Measurements from ENCODE around the gene ATP10A.

ATP10A gene

DNA sequence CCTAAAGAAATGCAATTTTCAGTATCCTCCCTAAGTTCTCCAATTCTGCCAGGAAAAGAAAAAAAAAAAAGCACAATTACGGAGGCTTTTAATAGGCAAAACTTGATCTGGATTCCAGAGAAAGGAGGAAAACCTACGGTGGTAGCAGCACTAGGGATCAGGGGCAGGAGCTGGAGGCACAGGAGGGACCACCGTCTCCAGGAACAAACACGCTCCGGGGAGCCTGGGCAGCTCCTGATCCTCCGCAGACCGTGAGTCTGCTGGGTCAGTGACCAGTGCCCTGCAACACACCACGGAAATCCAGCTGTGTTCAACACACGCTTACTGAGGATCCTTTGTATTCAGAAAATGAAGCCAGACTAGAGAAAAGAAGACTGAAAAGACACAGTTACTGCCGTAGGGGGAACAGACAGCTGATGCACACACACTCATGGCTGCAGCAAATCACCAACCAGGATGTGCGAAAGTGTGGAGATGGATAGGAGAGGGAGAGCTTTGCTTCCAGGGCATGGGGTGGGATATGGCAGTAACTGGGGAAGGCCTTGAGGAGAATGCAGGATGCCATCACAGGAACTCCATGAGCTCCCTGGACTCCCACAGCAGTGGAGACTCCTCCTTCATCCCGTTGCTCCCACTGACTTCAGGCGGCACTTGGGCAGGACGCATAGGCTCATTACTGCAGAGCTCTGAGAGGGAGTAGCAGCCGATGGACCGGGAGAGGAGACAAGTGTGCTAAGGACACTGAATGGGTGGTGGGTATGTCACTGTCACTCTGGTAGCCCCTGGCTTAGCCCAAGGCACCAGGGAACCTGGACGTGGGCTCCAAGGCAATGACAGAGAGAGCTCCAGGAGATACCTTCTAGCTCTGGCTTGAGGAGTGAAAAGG lies 167.0 kb downstream of the ATP10A start:
- DNase-seq (ENCODE audit: low spot score), result no peak

DNA sequence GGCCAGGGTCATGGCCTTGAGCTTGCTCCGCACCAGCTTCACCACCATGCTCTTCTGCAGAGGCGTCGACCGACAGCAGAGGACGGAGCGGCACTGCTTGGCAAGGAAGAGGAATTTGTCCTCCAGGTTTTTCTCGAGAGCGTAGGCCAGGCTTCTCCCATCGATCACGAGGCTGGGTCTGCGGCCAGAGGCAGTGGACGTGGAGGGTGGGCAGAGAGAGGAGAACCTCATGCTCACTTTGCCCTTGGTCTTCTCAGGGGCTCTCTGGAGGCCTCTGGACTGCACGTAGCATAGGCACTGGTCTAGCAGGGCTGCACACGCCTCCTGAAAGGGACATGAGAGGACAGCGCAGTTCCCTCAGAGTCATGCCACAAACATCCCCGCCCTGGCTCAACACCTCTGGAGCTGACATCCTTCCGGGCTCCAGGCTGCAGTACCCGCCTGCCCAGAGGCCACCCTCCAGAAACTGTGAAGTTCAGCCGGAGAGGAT lies 168.3 kb downstream of the ATP10A start:
- DNase-seq (ENCODE audit: low spot score), result no peak

GRCh38 chr15:25694239-25694584 lies 168.9 kb downstream of the ATP10A start:
- DNase-seq (ENCODE audit: low spot score), result no peak

DNA sequence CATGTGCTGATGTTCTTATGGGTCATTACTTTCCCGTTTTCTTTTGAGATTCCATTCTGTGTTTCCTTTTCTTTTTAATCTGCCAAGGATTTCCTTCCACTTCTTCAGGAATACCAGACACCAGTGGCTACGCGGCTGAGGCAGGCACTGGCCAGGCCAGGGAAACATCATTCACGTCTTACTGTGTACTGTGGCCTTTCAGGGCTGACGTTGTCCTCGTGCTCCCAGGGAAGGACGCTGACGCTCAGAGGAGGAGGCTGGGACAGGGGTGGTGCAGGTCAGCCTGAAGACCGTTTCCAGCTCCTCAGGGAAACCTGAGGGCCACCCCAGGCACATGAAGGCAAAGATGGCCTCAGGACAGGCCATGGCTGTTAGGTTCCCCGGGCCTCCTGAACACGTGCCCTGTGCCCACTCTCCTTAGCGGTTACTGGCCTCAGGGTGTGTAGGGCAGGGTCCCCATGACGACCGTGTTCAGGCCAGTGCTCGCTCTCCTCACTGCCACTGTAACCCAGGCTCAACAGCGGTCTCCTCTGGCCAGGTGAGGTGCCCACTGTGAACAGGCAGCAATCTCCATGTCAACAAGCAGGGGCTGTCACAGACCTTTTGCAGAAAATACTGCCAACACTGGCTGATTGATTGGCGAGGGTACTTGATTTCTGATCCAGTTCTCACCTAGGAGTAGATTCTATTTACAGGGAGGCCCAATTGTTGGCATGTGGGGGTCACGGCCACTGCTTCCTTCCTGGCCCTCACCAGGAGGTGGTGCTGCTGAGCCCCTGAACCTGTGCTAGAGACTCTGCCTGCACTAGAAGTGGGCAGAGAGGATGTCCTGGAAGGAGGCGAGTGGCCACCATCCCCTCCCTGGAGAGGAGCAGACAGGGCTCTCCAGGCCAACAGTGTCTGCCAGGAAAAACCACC lies 169.5 kb downstream of the ATP10A start:
- DNase-seq (ENCODE audit: low spot score), result no peak

DNA sequence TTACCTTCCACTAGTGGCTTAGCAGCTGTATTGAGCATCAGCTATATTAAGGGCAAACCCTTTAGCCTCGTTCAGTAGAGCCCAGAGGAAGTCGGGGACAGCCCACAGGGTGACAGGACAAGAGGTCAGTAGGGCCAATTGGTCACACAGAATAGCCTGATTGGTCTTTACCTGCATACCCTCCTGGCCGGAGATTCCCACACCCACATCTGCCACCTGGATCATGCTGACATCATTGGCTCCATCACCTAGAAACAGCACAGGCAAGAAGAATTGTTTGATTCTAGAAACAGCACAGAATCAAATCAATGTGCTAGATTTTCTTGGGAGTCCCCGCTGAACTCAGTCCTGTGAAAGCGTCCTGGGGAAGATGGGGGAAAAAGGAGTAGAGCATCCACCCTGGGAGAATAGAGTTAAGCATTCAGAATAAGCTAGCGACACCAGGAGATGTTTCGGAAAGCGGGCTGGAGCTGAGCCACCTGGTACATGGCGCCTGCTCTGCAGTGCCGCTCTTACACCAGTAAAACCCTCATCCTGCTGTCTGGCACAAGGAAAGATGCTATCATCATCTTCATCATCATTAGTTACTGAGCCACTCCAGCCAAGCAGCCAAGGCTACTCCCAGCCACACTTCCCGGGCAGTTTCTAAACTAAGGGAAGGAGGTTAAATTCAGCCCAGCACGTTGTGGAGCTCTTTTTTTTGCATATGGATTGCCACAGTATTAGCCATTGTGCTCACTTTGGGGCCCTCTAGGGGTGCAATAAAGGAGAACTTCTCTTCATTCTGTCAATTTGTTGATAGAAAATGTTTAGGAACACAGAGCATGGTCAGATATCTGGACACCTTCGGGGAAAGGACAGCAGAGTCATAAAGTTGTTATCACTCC lies 171.3 kb downstream of the ATP10A start:
- no peak for DNase-seq (ENCODE audit: low spot score)

DNA sequence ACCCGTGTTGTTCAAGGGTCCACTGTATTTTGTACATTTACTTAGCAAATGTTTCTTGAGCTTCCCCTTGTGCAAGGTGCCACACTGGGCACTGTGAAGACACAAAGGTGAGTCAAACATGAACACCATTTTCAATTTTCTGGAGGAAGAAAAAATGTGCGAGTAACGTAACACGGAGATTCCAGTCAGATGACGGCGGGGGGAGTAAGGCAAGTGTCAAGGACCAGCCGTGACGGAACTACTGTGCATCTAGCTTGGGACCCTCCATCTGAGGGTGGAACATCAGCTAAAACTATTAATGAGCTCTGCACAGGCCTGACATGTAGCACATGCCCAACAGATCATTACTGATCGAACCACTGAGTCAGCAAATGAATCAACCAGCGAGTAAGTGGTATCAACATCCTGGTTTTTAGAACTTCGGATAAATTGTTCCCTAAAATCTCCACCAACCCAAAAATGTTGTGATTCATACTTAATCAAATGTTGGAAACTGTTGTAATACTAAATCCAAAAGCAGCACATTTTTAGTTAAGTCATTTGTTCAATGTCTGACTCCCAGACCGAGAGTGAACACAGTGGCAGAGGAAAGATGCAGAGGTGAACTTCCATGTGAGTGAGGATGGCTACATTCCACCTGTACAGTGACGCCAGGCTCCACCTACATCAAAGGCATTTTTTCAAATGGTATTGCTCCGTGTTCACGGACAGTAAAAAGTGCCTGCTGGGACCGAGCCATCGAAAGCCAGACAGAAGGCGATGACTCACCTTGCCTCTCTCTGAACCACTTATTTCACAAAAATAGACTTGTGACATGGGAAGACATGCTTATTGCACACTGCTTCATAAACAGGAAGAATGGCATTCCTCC lies 172.2 kb downstream of the ATP10A start:
- DNase-seq (ENCODE audit: low spot score), result peak; percentile 1

DNA sequence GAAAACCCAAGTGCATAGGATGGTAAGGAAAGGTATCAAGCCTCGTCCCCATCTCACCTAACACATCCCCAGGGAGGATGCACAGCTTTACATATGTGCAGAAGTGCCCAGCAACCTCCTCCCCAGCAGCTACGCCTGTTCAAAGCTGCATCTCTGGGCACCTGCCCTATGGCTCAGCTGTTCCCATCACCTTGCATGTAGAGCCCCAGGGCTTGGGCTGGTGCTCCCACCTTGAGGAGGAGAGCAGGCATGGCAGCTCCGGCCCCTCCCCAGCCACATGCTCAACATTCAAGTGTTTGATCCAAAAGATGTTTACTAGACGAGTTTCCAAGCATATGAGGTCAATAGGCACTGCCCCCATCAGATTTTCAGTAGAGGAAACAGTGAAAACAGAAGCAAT lies 173.5 kb downstream of the ATP10A start:
- DNase-seq (ENCODE audit: low spot score), result no peak

- DNase-seq (ENCODE audit: low spot score), result no peak
Measured at GRCh38 chr15:25688166-25688565, 175.0 kb downstream of the ATP10A start.

DNA sequence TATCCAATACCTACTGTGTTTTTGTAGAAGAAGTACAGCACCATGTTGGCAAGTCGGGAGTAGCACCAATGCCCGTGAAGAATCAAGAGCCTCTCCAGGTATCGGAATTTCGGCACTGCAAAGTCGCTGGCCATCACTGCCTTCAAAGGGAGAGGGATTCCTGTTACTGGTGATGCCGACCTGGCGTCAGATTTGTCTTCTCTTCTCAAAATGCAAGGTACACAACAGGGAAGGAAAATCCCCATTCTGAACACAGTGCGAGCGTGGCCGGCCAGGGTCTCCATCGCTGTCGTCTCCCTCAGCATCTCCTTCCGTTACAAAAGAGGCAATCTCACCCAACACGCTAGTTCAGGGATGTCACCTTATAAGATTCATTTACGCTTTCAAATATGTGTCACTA lies 175.4 kb downstream of the ATP10A start:
- DNase-seq (ENCODE audit: low spot score), result no peak

DNA sequence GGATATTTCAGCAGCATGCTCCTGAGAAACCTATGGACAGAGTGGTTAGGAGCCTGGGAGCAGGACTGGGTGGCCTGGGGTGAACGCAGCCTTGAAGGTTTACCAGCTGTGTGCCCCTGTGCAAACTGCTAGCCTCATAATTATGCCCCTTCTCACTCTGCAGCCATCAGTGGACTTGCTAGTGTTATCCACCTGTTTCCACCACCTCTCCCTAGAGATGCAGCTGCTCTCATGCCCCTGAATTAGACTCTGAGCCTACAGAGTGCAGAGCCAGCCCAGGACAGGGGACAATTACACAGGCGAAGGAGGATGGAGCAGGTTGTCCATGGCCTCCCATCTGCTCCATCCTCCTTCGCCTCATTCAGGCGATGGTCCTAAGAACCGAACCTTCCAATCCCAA lies 175.9 kb downstream of the ATP10A start:
- DNase-seq (ENCODE audit: low spot score), result no peak

- no peak for DNase-seq (ENCODE audit: low spot score)
Measured at GRCh38 chr15:25686780-25687179, 176.3 kb downstream of the ATP10A start.

DNA sequence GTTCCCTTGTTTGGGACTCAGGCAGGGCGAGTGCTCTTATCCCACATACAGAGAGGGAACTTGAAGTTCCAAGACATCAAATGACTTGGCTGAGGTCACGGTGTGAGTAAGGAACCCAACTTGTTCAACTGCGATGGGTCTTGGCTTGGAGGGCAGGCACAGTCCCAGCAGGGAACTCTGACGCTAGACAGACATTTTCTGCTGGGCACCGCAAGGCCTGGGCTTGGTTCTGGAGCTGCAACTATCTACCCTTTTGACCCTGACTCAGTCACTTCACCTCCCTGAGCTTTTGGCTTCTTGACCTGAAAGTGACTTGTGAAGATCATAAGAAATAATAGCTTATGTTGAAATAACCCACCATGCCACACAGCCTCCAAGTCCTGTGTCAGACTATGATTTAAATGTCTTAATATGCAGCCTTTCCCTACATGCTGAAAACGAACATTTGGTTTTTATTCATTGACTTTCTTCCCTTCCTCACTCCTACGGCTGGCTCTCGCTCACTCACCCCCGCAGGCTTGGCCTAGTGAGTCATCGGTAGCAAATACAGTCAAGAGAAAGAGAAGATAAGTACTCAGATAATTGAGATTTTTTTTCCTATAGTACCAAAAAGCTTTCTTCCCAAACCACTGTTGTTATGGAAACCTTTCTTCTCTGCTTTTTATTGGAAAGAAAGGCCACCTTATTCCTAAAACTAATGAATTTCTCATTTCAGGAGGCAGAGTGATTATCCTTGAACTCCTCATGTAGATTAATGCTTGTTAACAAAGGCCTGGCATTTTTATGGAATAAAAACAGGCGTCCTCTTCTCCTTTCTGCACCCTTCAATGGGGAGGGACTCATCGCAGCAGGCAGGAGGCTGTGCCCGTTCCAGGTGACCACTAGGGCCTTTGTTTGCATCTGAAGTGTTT lies 178.4 kb downstream of the ATP10A start:
- no peak for DNase-seq (ENCODE audit: low spot score)

- no peak for DNase-seq (ENCODE audit: low spot score)
Measured at GRCh38 chr15:25683911-25684310, 179.2 kb downstream of the ATP10A start.

DNA sequence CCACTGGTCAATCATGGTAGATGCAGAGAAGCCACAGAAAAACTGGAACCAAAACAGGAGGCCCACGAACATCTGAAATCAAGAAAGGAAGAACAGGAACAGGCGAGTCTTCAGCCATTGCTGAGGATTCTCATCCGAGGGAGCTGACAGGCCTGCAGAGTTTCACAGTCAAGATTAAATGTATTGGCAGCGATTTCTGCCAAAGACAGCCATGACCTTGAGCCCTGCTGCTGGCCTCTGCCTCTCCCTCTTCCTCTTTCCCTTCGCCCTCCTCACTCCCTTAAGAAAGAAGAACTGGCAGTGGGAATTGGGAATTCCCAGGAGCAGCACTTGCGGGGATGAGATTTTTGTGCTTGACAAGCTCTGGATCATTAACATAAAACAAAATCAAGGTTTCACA lies 179.7 kb downstream of the ATP10A start:
- no peak for DNase-seq (ENCODE audit: low spot score)

- no peak for DNase-seq (ENCODE audit: low spot score)
Measured at GRCh38 chr15:25682340-25682739, 180.8 kb downstream of the ATP10A start.

GRCh38 chr15:25680686-25681025 lies 182.5 kb downstream of the ATP10A start:
- no peak for DNase-seq (ENCODE audit: low spot score)

GRCh38 chr15:25679964-25680685 lies 183.0 kb downstream of the ATP10A start:
- no peak for DNase-seq (ENCODE audit: low spot score)

- DNase-seq (ENCODE audit: low spot score), result no peak
Measured at GRCh38 chr15:25679492-25679891, 183.6 kb downstream of the ATP10A start.

DNA sequence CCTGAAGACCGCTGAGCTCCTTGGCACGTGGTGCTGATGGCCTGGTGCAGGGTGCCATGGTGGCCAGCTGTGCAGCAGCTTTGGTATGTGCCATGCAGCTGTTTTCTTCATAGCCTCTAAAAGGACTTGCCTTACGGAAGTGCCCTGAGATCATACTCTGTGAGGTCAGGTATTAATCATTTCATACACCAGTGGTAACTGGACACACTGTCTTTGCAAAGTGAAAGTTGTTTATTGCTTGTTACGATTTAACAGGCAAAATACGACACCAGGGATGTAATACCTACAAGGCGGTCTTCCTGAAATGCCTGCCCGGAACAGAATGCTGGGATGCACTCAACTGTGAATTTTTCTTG lies 184.6 kb downstream of the ATP10A start:
- no peak for DNase-seq (ENCODE audit: low spot score)
